GM18519 (cell line): ENCODE data around the gene DAZL.

Source experiments
- ATAC-seq: cut with Tn5 transposase; IDR thresholded peaks from one replicate; pipeline ENCODE4 v1.9.1; 2021; ENCODE audit warnings: mild to moderate bottlenecking, moderate library complexity; ENCODE audit not compliant: unreplicated experiment, low FRiP score

Gene DAZL

DNA sequence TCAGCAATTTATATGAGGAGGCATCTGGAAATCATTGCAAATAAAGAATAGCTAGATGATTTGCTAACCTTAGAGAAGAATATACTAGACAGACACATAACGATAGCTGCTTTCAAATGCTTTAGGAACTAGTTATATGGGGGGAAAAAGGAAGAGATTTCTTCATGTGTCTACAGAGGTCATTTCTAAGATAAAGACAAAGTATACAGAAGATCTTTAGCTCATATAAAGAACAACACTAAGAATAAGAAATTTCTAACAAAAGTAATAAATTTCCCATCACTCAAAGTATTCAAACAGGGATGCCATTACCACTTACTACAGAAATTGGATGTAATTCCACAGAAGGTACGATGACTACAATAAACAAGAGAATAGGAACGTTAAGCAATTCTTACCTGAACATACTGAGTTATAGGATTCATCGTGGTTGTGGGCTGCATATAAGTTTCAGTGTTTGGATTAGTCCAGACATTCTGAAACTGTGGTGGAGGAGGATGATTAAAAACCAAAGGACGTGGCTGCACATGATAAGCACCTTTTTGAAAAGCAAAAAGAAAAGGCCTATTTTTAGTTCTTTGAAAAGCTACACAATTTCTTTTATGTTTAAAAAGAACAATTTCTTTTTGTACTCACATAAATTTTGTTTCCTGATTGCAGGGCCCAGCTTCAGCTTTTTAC is 8.7 kb downstream of the DAZL start:
- ATAC-seq = no peak

GRCh38 chr3:16595778-16596177 is 9.4 kb downstream of the DAZL start:
- ATAC-seq = no peak

DNA sequence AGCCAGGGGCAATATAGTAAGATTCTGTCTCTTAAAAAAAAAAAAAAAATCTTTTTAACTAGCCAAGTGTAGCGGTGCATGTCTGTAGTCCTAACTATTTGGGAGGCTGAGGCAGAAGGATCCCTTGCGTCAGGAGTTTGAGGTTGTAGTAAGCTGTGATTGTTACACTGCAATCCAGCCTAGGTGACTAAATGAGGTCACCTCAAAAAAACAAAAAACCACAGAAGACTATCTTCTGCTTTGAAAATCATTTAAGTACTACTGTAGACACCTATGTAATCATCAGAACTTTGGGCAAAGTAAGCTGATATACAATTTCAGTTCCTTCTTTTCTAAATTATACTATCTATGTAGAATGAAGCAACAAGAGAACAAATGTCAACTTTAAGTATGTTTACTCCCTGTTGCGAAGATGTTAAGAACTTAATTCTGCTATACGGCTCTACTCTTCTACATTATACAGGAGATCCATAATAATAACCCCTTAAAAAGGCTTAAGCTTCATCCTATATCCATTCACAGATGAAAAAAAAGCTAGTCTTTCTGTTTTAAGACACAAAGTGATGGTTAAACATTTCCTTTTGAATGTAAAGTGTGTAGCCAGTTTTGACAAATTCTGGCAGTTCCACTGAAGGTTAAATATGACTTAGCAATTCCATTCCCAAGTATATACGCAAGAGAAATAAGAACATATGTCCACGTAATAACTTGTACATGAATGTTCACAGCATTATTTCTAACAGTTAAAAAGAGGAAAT is 15.2 kb downstream of the DAZL start:
- ATAC-seq = peak; percentile 99

DNA sequence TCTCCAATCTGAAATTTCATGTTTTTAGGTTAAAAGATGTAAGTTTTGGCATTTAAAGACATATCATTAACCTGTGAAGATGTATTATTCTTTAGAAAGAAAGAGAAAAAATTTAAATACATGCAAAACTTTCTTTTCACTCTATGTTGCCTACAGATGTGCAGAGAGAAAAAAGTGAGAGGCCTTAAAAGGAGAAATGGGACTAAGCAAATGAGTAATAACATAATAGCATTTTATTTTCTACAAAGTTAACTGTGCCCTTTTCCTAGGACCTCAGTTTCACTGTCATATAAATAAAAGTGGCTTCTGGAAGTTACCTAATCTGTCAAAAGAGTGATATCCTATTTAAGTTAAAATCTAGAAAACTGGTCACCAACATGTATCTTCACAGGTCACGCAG is 16.1 kb downstream of the DAZL start:
- ATAC-seq = no peak

- ATAC-seq = no peak
Observed at GRCh38 chr3:16587681-16588060, 17.6 kb downstream of the DAZL start.

GRCh38 chr3:16587047-16587680 is 18.1 kb downstream of the DAZL start:
- no peak for ATAC-seq

DNA sequence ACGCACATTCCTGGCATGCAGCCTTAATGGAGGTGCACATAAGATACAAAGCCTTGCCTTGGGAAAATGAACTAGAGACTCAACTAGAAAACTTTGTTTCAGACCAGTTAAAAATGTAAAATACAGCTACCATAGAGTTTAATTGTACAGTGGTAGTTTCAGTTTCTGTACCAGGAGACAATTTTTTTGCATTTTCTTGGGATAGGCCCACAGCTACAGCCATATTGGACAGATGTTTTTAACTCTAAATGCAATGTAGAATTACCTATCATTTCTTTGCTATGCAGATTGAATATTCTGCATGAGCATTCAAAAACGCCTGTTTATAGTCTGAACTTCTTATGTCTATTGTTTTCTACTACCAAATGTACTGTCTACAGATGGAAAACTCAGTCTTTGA is 20.3 kb downstream of the DAZL start:
- no peak for ATAC-seq

DNA sequence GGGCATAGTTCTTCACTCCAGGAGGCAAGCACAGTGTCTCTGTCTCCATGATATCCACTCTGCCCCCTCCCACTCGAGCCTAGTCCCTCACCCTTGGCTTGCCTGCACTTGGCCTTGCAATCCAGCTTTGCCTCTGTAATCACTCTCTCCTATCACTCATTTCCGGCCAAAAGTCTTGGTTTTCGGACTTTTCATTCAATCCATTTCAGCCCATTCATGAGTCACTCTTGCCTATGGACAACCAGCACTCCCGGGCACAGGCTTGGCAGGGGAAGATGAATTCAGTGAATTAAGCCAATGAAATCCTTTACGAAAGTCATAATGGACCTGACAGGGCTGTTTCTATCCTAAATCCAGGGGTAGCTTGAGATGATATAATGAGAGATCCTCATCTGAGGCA is 21.7 kb downstream of the DAZL start:
- ATAC-seq = no peak

DNA sequence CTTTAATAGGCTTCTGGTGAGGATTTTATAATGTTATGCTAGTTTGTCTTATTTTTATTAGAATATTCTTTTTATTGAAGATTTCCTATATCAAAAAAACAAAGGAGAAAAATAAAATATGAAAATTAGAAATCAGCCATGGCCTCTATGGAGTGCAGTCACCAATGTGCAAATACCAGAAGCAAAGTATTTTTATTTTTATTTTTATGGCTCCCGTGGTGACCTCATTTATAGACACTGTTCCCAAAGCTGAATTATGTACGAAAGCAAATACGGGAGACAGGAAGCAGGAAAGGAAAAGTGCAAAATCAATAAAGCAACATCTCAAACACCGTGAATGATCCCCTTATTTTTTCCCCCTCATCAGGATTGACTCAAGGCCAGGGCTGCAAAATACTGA is 35.1 kb downstream of the DAZL start:
- ATAC-seq = no peak

DNA sequence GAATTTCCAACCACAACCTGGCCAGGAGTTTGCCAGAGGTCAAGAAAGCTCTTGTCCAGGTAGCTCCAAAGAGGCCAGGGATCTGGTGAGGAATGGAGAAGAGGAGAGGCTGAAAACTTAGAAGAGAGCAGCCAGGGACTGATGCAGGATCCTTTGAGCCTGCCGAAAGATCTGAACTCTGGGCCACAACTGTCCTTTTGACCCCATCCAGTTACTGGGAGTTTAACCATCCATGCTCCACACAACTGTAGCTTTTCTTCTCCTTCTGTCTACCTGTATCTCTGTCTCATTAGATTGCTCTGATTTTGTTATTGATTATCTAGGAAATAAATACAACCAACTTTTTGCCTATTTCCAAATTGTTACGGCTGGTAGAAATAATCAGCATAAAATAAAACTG is 36.7 kb downstream of the DAZL start:
- no peak for ATAC-seq

DNA sequence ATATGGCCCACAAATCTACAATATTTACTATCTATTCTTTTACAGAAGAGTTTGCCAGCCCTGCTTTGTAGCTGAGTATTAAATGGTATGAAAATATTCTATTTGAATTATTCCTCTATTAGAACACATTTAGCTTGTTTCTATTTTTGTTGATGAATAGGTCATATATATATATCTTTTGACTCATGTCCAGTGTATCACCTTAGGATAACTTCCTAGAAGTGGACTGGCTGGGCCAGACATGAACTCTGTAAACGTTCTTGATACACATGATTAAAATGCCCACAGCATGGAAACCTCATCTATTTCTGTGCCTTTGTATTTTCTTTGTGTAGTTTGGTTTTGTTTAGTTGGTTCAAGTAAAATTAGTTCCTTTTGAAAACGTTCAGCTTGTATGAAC is 37.1 kb downstream of the DAZL start:
- ATAC-seq = no peak

DNA sequence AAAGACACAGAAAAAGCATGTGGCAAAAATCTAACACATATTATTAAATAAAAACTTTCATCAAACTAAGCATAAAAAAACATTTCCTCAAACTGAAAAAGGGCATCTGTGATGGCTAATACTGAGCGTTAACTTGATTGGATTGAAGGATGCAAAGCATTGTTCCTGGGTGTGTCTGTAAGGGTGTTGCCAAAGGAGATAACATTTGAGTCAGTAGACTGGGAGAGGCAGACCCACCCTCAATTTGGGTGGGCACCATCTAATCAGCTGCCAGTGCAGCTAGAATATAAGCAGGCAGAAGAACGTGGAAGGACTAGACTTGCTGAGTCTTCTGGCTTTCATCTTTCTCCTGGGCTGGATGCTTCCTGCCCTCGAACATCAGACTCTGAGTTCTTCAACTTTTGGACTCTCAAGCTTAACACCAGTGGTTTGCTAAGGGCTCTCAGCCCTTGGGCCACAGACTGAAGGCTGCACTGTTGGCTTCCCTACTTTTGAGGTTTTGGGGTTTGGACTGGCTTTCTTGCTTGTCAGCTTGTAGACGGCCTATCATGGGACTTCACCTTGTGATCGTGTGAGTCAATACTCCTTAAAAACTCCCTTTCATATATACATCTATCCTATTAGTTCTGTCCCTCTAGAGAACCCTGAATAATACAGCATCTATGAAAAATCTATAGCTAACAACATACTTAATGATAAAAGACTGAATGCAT is 45.4 kb downstream of the DAZL start:
- ATAC-seq = no peak

DNA sequence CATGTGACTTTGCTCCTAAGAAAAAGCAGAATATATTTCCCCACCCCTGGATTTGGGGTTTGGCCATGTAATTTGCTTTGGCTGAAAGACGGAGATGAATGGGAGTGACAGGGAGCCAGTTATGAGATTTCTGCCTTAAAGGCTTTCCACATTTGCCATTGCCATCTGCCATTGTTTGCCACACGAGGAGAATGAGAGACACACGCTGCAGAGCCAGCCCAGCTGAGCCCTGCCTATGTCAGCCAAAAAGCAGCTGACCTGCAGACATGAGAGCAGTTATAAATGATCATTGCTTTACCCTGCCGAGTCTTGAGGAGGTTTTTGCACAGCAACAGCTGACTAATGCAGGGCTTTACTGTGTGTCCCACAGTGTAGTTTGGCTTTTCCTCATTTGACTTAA is 51.1 kb downstream of the DAZL start:
- ATAC-seq = no peak

GRCh38 chr3:16552757-16553156 is 52.5 kb downstream of the DAZL start:
- no peak for ATAC-seq

DNA sequence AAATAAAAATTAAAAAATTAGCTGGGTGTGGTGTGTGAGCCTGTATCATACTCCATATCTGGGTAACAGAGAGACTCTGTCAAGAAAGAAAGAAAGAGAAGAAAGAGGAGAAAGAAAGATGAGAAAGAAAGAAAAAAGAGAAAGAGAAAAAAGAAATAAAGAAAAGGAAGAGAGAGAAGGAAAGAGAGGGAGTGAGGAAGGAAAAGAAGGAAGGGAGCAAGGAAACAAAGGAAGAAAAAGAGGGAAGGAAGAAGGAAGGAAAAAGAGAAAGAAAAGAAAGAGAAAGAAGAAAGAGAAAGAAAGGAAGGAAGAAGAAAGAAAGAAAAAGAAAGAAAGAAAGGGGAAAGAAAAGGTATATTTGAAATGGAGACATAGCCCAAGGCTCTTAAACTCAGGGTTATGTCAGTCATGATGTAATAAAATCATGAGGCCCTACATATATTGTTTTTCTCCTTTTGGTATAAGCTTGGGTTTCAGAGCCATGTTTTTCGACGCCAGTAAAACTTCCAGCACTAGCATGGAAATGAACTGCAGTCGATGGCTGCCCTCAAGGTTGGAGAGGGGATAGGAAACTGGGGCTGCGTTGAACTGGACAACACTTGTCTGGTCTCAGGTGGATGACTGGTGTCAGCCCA is 53.8 kb downstream of the DAZL start:
- ATAC-seq = no peak

DNA sequence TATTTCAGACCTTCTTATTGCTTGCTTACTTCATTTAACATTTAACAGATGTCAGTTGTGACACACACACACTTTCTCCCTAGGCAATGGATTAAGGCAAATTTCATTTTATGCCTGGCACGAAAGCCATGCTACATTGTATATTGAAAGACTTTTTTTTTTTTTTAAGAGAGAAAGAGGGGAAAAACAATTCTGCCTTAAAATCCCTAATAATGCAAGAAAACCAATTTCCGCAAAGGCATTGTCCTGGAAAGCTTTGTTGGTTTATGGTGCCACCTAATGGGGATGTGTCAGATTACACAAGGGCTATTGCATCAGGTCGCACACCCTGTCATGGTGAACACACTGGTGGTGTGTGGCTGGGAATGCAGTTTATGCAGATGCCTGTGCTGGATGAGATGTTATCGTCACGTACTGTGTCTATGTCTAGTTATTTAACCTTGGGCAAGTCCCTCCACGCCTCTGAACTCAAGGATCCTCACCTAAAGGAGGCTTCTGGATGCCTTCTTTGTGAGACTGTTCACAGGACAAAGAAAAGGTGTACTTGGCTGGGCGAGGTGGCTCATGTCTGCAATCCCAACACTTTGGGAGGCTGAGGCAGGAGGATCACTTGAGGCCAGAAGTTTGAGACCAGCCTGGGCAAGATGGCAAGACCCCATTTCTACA is 54.4 kb downstream of the DAZL start:
- ATAC-seq = peak; percentile 91

- no peak for ATAC-seq
Observed at GRCh38 chr3:16550305-16550675, 54.9 kb downstream of the DAZL start.

- no peak for ATAC-seq
Observed at GRCh38 chr3:16548721-16549120, 56.5 kb downstream of the DAZL start.

DNA sequence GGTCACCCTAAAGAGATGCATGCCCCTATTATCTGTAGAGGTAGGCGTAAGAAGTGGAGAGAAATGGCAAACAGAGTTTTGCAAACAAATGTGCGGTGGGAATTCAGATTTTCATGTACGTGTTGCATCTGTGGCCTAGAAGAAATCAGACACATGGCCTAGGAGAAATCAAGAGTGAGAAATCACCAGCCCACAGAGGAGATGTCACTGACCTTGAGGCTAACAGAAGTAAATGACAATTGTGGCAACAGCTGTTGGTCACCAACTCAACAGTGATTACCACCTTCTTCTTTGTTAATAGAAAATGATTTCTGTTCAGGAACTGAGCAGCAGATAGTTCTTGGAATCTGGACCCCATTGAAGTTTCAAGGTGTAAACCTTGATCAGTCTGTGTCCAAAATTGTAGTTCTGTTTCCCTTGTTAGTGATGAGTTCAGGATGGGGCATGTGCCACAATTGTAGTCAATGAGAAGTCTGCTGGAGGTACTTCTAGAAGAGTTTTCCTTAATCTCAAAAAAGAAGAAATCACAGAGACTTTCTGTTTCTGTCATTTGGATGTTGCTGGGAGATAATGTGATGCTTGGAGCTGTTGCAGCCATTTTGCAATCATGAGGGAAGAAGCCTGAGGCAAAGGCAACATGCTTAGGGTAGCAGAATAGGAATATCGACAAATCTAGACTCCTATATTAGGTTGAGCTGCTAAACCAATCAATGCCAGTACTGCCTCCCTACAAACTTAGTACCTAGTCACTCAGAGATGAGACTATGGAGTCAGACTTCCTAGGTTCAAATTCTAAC is 57.5 kb downstream of the DAZL start:
- ATAC-seq = no peak
